ENCODE results near the gene RNF224. TPM values are rescaled to one million over a fixed set of nuclear protein-coding genes. Genes with fewer than 3 reads are reported as not detected.

RNF224 gene
- total and polyA plus RNA-seq, 2 of the 13 experiments (the other 11 are each of a cell fraction or from before 2014, with no cell fraction given): 0.09 TPM; not detected in 1

GRCh38 chr9:137241490-137242268 is 14.4 kb downstream of the RNF224 start (continued):
- TF ChIP-seq CHD4 (IDR thresholded peaks at IDR 0.05; ENCODE audit: borderline replicate concordance, low read length) (no peak), ETS1 (CRISPR knock-in tag; IDR thresholded peaks at IDR 0.05) (no peak), SPEN (CRISPR knock-in tag; IDR thresholded peaks at IDR 0.05; ENCODE audit: low read depth) (peak; percentile 81), ZSCAN25 (CRISPR knock-in tag; IDR thresholded peaks at IDR 0.05) (peak; percentile 41; the same call in 1 of the 2 replicates), ZNF567 (CRISPR knock-in tag; IDR thresholded peaks at IDR 0.05; ENCODE audit: borderline replicate concordance) (no peak), ZNF572 (CRISPR knock-in tag; IDR thresholded peaks at IDR 0.05) (no peak), IRF2 (CRISPR knock-in tag; IDR thresholded peaks at IDR 0.05) (peak; percentile 12; the same call in 1 of the 2 replicates), SNAI1 (CRISPR knock-in tag; IDR thresholded peaks at IDR 0.05; ENCODE audit: borderline replicate concordance) (peak; percentile 91), ZNF414 (CRISPR knock-in tag; IDR thresholded peaks at IDR 0.05) (peak; percentile 62; the same call in 1 of the 2 replicates), ZBTB37 (CRISPR knock-in tag; IDR thresholded peaks at IDR 0.05) (no peak), NR2F1 (CRISPR knock-in tag; IDR thresholded peaks at IDR 0.05) (peak; percentile 41 to 65; a peak in 3 of 4 replicates), RFXAP (CRISPR knock-in tag; IDR thresholded peaks at IDR 0.05; ENCODE audit: borderline replicate concordance) (no peak), ZFP91 (CRISPR knock-in tag; IDR thresholded peaks at IDR 0.05; ENCODE audit: borderline replicate concordance) (no peak), GMEB1 (CRISPR knock-in tag; IDR thresholded peaks at IDR 0.05; ENCODE audit: borderline replicate concordance) (peak; percentile 51; the same call in 1 of the 2 replicates), ZNF281 (CRISPR knock-in tag; IDR thresholded peaks at IDR 0.05; ENCODE audit: borderline replicate concordance) (no peak), PLSCR1 (CRISPR knock-in tag; IDR thresholded peaks at IDR 0.05; ENCODE audit: borderline replicate concordance) (no peak)
